GM12892 (cell line): ENCODE results near the gene KLHL35.

ENCODE experiments used
- POLR2A ChIP-seq: IDR thresholded peaks from 2 replicates; pipeline ENCODE4 v1.6.1; 2011; ENCODE audit warnings: low read depth, low read length, control low read depth
- POLR2AphosphoS5 ChIP-seq: IDR thresholded peaks from 2 replicates; pipeline ENCODE4 v1.6.1; 2011; ENCODE audit warnings: low read depth, low read length, control low read depth

GRCh38 chr11:75431533-75432525 lies 1.2 kb downstream of the KLHL35 start:
- TF ChIP-seq POLR2AphosphoS5, result no peak
- no peak for TF ChIP-seq POLR2A
